Measurements from ENCODE around the gene FCRL5.
"Not testable (repeated sequence)": the region's sequence is repeated elsewhere in the genome, so short reads cannot be mapped to it uniquely, and the experiment has no call there.

The FCRL5 gene

DNA sequence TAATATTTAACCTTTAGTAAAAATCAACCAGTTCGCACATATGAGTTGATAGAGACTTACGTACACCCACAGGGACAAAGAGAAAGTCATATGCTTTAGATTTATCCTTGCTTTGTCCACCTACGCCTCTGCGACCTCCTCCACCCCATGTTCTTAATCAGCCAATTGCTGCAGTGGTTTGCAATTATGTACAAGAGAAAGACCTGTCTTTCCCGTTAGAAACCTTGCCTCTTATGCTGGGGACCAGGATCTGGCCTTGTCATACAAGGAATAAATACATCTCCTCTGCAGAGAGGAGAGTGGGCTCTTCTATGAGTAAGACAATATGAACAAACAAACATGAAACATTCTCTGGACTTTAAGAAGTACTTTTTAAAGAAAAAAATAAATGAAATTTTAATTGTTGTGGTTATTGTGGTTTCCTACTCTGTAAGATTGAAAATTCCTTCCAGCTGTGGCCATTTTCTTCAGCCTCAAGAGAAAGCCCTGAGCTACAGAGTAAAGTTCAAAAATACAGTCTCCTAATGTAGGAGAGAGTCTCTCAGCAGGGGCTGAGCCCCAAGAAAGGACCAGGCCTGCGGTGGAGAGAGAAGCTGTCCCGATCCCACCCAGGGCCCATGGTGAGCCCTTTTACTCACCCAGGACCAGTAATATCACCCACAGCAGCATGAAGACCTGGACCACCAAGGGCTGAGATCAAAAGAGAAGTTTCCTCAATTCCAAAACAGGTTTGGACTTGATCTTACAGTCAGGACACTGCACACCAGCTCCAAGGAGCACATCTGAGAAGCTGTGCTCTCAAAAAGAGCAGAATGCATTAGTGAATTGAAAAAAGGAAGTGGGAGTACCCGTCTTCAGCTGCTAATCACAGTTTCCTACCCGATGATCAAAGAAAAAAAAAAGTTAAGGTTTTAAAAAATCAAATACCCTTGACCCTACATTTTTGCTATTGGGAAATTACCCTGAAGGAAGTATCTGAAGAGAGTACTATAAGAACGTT is at the start of gene FCRL5:
Gene FCRL5, minus strand, starts transcription at position 822 of the 1,000 bp plus-strand sequence. Its CDS starts 153 bp downstream, at position 669.
- no peak for DNase-seq

DNA sequence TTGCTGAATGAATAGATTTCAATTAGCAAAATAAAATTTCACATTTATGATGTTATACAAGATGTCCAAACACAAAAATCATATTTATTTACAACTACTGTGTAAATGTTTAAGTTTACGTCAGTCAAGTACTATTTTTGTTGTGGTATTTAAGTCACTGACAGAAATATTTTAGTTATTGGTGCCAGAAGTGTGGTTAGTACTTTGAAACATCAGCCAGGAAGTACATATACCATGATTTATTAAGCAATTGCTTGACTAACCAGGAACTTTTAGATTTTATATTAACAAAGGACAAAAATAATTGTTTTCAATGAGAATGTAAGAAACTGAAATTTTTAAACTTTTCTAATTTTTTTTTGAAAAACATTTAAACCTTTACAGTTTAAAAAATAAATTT is 47.9 kb upstream of the FCRL5 start:
- DNase-seq: no peak

DNA sequence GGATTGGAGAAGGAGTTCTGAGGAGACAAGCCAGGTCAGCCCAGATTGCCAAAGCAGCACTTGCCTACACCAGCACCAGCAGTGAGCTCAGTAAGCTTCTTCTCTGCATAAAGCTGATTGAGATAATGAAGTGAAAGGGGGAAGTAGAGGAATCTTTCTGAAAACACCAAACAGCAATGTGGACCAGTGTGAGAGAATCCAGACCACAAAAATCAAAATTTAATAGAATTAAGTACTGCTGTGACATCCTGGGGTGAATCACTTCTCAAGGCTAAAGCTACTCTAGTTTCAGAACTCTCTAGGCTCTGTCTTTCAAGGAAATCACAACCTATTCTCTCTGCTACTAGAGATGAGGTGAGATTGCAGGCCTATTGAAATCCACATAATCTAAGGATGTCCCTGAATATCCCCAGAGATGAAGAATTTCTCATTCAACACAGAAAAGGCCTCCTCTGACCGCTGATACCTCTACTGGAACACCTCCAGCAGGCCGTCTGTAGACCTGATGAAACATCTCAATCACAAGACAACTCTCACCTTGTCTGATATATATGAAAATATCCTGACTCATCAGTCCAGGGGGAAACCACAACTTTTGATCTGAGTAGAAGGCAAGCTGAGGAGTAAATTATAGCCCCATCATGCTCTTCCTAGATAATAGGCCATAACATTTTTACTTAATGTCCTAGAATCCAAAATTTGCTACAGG is 45.8 kb upstream of the FCRL5 start, which contains the start of gene FCRL4:
Gene FCRL4, minus strand, starts transcription at position 127 of the 709 bp plus-strand sequence. CDS start 141 bp downstream, outside the sequence.
- DNase-seq: no peak

DNA sequence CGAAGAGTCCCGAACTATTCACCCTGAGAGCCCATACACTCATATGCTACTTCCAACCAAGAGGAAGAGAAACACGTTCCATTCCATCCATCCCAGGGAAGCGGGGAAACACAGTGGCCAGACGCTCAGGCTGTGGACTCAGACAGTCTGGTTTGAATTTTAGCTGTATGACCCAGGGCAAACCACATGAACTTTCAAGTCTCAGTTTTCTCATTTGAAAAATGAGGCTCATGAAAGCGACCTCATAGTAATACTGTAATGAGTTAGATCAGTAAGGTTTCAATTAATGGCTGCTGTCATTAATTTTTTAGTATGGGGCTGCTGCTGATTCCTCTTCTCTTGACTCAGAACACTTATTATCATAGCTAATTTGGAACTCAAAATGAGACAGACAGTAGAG is 44.1 kb upstream of the FCRL5 start:
- no peak for DNase-seq

DNA sequence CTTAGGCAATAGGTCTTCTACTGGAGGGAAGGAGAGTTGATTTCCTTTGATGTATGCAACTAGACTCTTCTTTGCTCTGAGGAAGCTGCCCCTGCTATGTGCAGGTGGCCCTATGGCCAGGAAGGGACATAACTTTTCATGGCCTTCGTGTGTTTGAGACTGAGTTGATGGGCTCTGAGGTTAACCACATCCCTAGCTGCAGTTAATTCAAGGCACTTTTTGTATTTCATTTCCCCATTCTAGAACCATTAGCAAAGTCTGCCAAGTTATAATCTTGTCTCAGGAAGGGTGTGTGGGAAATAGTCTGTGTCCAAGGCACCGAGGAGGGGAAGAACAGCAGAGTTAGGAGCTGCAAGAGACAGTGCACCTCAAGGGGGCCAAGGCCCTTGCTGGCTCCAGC is 43.0 kb upstream of the FCRL5 start:
- DNase-seq: no peak

DNA sequence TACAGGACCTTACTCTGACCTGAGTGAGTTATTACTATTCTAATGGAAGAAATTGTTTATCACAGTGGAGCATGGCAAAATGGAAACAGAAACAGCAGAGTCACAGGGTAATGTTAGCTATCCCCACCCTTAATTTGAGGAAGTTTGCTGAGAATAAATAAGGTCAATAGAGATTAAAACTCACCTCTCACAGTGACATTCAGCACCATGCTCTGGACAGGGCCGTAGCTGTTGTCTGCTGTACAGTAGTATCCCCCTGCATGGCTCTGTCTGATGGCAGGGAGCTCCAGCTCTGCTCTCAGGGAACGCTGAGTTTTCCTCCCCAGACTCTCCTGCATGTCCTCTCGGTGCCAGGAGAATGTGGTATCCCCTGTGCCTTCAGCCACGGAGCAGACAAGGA is 33.7 kb upstream of the FCRL5 start:
- no peak for DNase-seq

DNA sequence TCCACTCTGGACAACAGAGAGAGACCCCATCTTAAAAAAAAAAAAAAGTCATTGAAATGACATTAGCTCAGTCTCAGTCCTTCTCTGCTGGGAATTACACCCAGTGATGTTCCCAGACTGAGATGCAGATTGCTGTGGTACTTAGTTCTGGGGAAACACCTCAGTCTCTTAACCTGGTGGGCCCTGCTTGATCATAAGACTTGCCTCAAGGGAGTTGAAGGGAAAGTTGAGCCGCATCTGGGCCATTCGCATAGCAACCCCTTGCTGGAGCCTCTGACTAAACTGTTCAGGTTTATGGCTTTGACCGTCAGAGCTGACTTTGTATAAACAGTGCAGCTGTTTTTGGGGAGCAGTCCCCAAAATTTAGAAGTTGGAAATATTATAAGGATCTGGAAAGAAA is 32.2 kb upstream of the FCRL5 start:
- no peak for DNase-seq

DNA sequence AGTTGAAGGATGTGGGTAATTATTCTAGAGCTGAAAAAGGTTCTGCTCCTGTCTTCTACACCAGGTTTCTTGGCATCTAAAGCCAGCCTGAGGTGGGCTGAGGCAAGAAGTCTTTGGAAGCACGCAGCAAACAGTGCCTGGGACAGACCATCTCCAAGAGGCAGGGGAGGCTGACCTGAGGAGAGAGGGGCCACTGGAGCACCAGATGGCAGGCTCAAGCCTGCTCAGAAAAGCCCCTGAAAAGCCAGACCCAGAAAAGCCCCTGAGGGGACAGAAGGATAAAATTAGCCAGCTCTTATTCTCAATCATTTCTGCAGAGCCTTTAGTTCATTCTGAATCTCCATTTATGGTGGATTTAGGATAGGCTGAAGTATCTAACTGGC is 28.5 kb upstream of the FCRL5 start:
- no peak for DNase-seq

DNA sequence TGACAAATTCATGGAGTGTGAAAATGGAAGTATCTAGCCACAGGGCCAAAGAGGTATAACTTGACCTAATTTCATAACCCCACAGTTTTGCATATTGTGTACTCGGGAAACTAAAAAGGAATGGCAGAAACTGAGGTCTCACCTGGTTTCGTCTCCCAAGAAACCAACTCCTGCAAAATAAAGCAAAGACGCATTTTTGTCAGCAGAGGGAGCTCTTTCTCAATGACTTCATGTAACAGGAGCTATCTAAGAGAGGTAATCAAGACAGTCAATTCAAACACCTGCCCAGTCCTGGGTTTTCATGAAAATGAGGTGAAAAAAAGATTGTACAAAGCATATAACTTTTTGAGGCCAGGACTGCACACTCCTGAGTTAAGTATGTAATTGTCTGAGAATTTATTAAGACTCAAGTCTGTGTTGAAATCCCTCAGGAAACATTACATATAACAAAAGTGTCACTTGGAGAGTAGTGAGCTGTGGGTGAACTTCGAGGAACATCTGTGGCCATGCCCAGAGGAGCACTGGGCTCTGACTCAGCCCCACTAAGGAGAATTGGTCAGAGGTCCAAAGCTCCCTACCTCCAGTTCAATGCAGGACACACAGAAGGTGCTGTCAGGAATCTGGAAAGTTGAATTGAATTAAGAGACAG is 28.0 kb upstream of the FCRL5 start:
- DNase-seq: no peak

DNA sequence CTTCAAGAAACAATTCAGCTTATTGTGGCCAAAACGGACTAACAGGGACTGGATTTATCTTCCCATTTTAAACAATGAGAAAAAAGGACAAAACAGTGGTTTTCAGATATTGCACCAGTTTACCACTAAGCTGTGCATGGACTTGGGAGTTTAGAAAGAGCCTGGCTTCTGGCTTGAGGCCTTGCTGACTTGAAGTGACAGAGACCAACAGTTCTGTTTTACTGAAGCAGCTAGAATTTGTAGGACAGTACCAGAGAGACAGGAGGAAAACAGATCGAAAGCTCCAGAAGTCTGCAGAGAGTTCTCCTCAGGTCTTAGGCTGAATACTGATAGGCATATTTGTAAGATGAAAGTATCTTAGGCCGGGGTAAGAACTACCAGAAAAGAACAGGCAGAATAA is 25.1 kb upstream of the FCRL5 start:
- no peak for DNase-seq

DNA sequence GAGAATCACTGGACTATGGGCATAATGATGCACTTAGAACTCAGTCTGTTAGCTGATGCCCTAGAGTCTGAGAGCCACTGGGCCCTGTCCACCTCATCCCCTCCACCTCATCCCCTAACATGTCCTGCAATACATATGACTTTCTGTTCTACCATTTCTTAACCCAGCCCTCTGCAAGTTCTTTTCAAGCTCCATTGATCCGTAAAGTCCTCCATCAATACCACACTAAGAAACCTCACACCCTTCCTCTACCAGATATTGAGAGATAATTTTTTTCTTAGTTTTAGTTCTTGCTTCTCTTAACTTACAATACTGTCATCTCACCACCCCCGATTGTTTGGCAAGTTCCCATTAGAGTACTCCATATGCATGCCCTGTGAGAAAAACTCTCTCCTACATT is 23.4 kb upstream of the FCRL5 start:
- no peak for DNase-seq

DNA sequence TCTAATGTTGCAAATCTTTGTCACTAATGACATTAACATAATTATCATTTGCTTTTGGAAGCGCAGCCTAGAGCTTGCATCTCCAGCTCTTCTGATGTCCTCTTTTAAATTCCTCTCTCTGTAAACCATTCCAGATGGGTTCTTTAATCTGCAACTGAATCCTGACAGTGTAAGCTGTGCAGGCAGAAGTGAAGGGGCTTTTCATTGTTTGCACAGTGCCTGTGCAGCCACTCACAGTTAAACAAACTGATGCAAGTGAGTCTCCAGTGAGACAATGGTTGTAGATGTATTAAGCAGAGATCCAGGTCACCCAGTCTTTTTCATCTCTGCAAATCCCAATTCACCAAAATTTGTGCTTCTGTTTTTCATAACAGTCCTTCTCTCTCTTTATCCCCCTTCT is 22.5 kb upstream of the FCRL5 start:
- no peak for DNase-seq

DNA sequence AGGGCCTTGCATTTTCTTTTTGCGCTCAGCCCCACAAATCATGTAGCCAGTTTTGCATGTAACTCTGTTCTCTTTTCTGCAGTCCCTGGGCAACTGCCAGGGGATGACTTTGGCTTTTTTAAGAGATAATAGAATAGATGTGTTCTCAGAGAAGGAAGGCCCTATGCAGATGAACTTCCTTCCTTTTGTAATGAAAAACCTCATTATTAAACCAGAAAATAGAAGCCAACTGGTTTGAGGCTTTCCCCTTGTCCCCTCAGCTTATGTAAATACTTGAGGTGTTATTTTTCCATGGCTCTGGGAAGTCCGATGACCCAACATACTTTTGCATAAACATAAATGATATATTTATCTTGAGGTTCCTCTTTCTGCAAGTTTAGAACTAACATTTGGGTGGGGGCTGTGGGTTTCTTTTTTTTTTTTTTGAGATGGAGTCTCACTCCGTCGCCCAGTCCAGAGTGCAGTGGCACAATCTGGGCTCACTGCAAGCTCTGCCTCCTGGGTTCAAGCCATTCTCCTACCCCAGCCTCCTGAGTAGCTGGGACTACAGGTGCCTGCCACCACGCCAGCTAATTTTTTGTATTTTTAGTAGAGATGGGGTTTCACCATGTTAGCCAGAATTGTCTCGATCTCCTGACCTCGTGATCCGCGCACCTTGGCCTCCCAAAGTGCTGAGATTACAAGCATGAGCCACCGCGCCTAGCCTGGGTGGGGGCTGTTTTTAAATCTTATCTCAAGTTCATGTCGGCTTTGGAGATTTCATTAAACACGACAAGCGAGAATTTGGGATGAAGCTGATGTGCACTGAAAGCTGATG is 14.4 kb upstream of the FCRL5 start:
- DNase-seq: no peak

DNA sequence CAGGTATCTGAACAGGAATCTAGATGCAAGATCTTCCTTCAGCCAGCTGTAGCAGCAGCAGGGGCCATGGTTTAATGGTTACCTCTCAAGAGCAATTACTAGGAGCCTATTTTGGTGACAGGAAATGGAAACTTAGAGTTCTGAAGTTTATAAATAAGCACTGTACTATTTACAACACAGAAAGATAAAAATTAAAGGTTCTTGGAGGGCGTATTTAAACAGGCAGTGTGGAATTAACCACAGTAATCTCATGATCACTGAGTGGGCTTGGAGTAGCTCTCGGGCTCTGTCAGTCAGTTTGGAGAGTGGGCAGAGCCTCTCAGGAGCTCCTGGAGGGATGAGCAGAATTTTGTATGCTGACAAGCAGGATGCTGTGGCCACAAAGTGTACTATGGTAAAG is 10.2 kb upstream of the FCRL5 start:
- no peak for DNase-seq

DNA sequence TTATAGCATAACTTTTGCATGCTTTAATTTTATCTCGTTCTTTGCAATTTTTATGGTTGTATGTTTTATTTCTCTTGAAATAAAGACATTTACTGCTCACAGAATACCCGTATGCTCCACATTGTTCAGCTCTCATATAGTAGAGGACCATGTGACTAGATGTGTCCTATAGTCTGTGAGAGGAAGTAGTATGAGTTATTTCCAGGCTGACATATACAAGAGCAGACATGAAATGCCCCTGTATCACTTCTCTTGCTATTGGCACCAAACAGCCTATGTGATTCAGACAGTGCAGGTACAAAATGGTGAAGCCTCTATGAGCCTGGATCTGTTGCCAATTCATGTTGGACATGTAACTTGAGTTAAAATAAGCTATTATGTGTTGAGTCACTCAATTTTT is 5.8 kb upstream of the FCRL5 start:
- no peak for DNase-seq

DNA sequence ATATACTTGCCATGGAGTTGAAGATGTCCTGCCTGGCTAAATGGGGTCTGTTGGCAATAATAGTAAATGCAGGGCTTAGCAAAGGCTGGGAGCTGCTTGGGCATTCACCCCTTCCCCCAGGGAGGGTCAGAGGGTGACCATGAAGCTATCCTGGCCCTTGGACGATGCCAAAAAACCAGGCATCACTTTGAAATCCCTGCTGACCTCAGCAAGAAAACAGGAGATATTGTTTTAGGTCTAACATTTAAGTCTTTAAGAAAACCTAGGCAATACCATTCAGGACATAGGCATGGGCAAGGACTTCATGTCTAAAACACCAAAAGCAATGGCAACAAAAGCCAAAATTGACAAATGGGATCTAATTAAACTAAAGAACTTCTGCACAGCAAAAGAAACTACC is 4.2 kb downstream of the FCRL5 start:
- not testable (repeated sequence) for DNase-seq

DNA sequence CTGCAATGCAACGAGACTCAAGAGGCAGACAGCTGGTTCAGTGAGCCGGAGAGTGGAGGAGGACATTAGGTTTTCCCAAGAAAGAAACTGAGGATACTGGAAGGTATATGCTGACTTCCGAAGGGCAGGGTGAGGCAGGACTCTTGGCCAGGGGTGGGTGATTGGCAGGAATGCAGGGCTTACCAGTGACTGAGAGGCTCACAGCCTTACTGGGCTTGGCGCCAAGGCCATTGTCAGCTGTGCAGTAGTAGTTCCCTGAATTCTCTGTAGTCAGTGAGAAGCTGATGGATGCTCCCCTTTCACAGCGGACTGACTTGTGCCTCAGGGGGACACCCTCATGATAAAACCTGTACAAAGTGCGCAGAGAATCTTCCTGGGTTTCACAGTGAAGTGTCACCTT is 9.6 kb downstream of the FCRL5 start:
- no peak for DNase-seq

DNA sequence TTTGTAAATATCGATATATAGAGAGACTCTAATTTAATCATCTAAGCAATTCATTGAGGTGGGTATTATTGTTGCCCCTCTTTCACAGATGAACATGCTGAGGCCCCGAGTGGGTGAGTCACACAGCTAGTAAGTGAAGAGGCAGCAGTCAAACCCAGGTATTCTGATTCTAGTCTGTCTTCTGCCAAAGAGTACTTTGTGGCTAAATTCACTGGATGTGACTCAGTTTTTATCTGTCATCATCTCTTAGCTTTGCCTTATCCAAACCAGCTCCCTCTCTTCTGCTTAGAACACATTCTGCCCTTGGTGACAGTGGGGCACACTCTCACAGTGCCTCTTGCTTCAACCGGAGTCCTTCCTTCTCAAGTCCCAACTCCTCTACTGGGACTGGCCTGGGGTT is 11.5 kb downstream of the FCRL5 start:
- DNase-seq: no peak

DNA sequence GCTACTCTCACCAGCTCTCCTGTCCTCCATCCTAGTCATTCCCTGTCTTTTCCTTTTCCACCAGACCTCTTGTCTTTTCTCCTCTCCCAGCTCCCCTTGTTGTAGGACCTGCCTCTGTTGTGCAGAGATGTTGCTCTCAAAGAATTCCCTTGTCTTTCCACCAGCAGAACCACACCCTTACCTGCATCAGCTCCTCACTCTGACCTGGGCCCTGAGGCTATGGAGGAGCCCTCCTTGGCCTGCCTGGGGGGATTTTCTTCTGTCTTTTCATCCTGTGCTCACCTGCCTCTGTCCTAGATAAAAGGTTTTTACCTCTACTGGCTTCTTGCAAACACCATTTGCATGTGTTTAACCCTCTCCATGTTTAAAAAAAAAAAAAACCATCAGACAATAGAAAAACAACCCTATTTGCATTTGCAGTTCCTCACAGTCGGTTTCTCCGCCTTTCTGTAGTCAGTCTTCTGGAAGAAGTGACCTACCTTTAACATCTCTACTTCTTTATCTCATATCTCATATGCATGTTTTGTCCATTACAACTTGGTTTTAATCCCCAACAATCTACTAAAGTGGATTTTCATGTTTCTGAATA is 12.1 kb downstream of the FCRL5 start:
- DNase-seq: no peak

DNA sequence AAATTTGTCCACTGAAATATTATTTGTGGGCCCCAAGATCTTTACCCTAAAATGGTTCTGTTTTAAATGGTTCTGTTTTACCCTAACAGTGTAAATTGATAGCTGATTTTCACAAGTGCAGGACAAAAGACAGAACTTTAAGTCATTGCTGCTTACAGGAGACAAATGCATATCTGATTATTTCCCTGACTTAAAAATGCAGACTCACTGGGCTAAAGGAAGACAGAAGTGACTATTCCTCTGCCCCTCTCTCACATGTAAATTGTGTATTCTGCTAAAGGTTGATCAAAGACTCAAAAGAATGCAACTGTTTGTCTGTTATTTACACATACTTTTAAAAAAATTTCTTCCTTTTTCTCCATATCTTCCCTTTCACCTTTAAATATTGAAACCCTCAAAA is 12.7 kb downstream of the FCRL5 start:
- no peak for DNase-seq

DNA sequence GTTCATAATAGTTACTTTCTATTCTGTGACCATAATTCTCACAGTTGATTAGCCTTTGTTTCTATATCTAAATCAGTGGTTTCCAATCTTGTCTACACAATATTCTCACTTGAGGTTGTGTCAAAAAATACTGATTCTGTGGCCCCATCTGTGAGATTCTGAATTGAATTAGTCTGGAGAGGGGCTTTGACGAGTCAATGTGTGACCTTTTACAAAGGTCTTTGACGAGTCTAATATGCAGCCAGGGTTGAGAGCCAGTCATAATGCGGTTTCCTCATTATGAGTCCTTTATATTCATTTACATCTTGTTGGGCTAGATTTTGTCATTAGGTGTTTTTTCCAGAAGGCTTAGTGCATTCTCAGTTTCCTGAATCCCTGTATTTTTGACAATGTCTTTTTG is 19.7 kb downstream of the FCRL5 start:
- DNase-seq: no peak
